ENCODE results near the gene SALL3.

DNA sequence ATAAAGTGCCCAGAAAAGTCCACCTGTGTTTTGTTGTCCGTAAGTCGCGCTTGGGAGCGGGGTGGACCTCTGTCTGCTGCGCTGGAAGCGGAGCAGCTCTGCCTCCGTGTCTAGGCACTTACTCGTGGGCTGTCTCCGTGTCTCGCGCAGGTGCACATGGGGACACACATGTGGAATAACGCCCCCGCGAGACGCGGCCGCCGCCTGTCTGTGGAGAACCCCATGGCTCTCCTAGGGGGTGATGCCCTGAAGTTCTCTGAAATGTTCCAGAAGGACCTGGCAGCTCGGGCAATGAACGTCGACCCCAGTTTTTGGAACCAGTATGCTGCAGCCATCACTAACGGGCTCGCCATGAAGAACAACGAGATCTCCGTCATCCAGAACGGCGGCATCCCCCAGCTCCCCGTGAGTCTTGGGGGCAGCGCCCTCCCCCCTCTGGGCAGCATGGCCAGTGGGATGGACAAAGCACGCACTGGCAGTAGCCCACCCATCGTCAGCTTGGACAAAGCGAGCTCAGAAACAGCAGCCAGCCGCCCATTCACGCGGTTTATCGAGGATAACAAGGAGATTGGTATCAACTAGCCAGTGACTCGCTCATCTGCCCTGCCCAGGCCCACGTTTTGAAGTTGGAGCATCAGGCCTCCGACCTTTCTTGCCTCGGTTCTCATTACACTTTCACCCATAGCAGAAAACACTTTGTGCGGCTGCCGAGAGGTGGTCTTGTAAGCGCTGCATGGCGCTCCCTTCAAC lies 17.3 kb downstream of the SALL3 start:
- TF ChIP-seq POLR2AphosphoS5 (IDR thresholded peaks at IDR 0.05; ENCODE audit: borderline replicate concordance, low read depth, low read length) (no peak), EZH2 (IDR thresholded peaks at IDR 0.05) (no peak)

Data from SK-N-MC (cell line).